Cardiac muscle cell (in vitro differentiated cells and primary cell): ENCODE results near the gene VPS36. TPM values are rescaled to one million over a fixed set of nuclear protein-coding genes. Genes with fewer than 3 reads are reported as not detected.
"Not testable (repeated sequence)": the region's sequence is repeated elsewhere in the genome, so short reads cannot be mapped to it uniquely, and the experiment has no call there.

Source experiments
- DNase-seq, 2 donors: peaks; one replicate each; pipeline versions ENCODE4 v3.0.0 to v3.0.0-alpha.2; 2010 to 2017; ENCODE audit warnings: low read depth in 1 of 2, low spot score in 1 of 2
- H3K27ac ChIP-seq: fragments of 200-600 bp; sonication (generic); 2 replicates; pipeline ENCODE4 v1.5.1; 2016
- H3K27me3 ChIP-seq: fragments of 200-600 bp; sonication (generic); 2 replicates; pipeline ENCODE4 v1.6.0; 2016; ENCODE audit warnings: control low read depth
- H3K36me3 ChIP-seq: fragments of 200-600 bp; sonication (generic); 2 replicates; pipeline ENCODE4 v1.5.1; 2016; ENCODE audit warnings: control low read depth
- H3K4me1 ChIP-seq: fragments of 200-600 bp; sonication (generic); 2 replicates; pipeline ENCODE4 v1.8.1; 2017; ENCODE audit warnings: low read depth, mild to moderate bottlenecking, mixed run types
- H3K4me3 ChIP-seq: fragments of 200-600 bp; sonication (generic); 2 replicates; pipeline ENCODE4 v1.5.1; 2016; ENCODE audit warnings: mild to moderate bottlenecking
- H3K9me3 ChIP-seq: fragments of 200-600 bp; sonication (generic); 2 replicates; pipeline ENCODE4 v1.5.1; 2017; ENCODE audit warnings: low read depth, mild to moderate bottlenecking, control low read depth
- CTCF ChIP-seq: IDR thresholded peaks from 2 replicates; pipeline ENCODE4 v1.5.1; 2012; ENCODE audit warnings: low read depth, mild to moderate bottlenecking, low read length
- polyA plus RNA-seq: library from polyadenylated mRNA; unstranded; fragments of >200 nt; fragmentation: Nextera tagmentation; extraction: Ambion mirVana; gene quantifications from 2 replicates; pipeline ENCODE4 v1.2.1, GENCODE V29; 2016
- total RNA-seq: library from RNA; depleted of rRNA; stranded (reverse); fragments of >200 nt; gene quantifications from 2 replicates; pipeline ENCODE4 v1.2.3, GENCODE V29; 2016

Gene VPS36
- total and polyA plus RNA-seq, 2 experiments from 2014 or later = 24.6 to 31.7 TPM

GRCh38 chr13:52383366-52383765, 67.1 kb downstream of the VPS36 start:
- no peak for TF ChIP-seq CTCF
- Histone ChIP-seq H3K36me3 (no peaks in the 10 kb centered on the region), H3K4me3 (no peak overlapping the region), H3K4me1 (no peaks in the 10 kb centered on the region), H3K27me3 (peaks cover 8% of the 10 kb centered on the region), H3K27ac (no peak overlapping the region), H3K9me3 (no peaks in the 10 kb centered on the region)
- no peak for DNase-seq

GRCh38 chr13:52378312-52378711, 72.1 kb downstream of the VPS36 start:
- H3K27me3 ChIP-seq = peaks cover 8% of the 10 kb centered on the region
- H3K4me1 ChIP-seq = no peaks in the 10 kb centered on the region
- no peak for TF ChIP-seq CTCF
- no peak overlapping the region for H3K27ac ChIP-seq
- H3K9me3 ChIP-seq = no peaks in the 10 kb centered on the region
- no peak for DNase-seq
- no peak overlapping the region for H3K4me3 ChIP-seq
- no peaks in the 10 kb centered on the region for H3K36me3 ChIP-seq

GRCh38 chr13:52377898-52378297, 72.5 kb downstream of the VPS36 start:
- Histone ChIP-seq H3K4me1 (no peaks in the 10 kb centered on the region), H3K4me3 (no peak overlapping the region), H3K36me3 (no peaks in the 10 kb centered on the region), H3K27ac (no peak overlapping the region), H3K27me3 (peaks cover 8% of the 10 kb centered on the region), H3K9me3 (no peaks in the 10 kb centered on the region)
- no peak for TF ChIP-seq CTCF
- no peak for DNase-seq

GRCh38 chr13:52374873-52375411, 75.5 kb downstream of the VPS36 start:
- Histone ChIP-seq H3K27me3 (no peaks in the 10 kb centered on the region), H3K4me1 (no peaks in the 10 kb centered on the region), H3K36me3 (no peaks in the 10 kb centered on the region), H3K9me3 (no peaks in the 10 kb centered on the region), H3K27ac (no peak overlapping the region), H3K4me3 (no peak overlapping the region)
- peak in 1 of 2 donors; percentile 20 for DNase-seq
- TF ChIP-seq CTCF = no peak

- TF ChIP-seq CTCF = no peak
- no peak for DNase-seq
Observed at GRCh38 chr13:52374389-52374788, 76.0 kb downstream of the VPS36 start.

GRCh38 chr13:52373277-52373676, 77.2 kb downstream of the VPS36 start:
- not testable (repeated sequence) for H3K27me3 ChIP-seq, H3K4me1 ChIP-seq, DNase-seq, H3K27ac ChIP-seq, H3K36me3 ChIP-seq, H3K4me3 ChIP-seq, H3K9me3 ChIP-seq

More at GRCh38 chr13:52374389-52374788, 76.0 kb downstream of the VPS36 start:
- no peaks in the 10 kb centered on the region for H3K4me1 ChIP-seq
- no peaks in the 10 kb centered on the region for H3K9me3 ChIP-seq
- H3K27ac ChIP-seq = no peak overlapping the region
- H3K27me3 ChIP-seq = no peaks in the 10 kb centered on the region
- H3K36me3 ChIP-seq = no peaks in the 10 kb centered on the region
- no peak overlapping the region for H3K4me3 ChIP-seq
